GM19438 (cell line): ENCODE measurements around the gene GUCY1B1.

Experiments used
- ATAC-seq: cut with Tn5 transposase; IDR thresholded peaks from one replicate; pipeline ENCODE4 v1.9.1; 2021; ENCODE audit warnings: low read depth; ENCODE audit not compliant: unreplicated experiment

GUCY1B1 gene

GRCh38 chr4:155761047-155761446 is 2.2 kb downstream of the GUCY1B1 start:
- ATAC-seq, result no peak

- ATAC-seq, result no peak
Observed at GRCh38 chr4:155761916-155762315, 3.1 kb downstream of the GUCY1B1 start.

DNA sequence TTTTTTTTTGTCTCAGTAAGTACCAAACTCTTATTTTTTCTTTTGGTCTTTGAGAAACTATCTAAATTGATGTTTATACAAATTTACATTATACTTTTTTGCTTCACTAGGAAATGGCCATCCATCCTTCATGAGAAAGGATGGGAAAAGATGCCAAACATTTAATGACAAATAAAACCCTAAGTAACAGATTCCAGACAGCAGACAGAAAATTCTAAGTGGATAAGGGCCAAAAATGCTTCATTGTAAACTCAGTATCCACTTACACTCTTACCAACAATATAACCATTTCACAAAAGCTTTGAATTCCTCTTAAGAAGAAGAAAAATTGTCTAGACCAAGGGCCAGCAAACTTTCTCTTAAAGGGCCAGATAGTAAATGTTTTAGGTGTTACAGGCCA is 3.5 kb downstream of the GUCY1B1 start:
- ATAC-seq, result no peak

DNA sequence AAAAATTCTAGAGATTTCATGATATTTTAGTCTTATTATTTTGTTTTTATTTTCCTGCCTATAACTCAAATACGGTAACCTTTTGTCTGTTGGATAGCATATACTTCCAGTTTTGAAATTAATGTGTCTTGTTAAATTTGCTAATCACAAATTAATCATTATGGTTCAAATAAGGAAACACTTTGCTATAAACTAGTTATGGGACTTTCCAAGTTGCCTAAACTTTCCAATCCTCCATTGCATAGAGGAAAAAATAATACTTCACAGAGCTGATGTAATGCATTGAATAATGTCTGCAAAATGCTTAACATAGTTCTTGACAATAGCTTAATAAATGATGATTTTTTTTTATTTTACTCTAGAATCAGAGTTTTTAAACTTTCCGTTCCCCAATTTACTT is 4.7 kb downstream of the GUCY1B1 start:
- ATAC-seq, result no peak

DNA sequence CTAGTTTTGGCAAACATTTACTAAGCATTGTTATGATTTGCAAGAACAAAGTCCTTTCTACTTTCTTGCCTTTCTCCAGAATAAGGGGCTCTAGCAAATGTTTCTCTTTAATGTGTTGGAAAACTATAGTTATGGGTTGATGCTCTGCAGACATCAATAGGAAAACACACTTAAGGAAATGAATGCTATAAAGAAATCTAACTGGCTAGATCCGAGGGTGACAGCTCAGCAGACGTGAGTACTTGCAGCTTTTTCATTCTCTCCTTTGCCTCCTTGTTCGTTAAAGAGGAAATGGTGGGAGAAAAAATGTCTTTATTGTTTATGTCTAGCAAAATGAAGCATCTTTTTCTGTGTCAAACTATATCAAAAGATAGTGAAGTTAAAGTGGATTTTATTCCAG is 6.3 kb downstream of the GUCY1B1 start:
- ATAC-seq, result no peak

GRCh38 chr4:155766622-155767021 is 7.8 kb downstream of the GUCY1B1 start:
- ATAC-seq, result no peak

GRCh38 chr4:155768370-155768769 is 9.5 kb downstream of the GUCY1B1 start:
- ATAC-seq, result no peak

DNA sequence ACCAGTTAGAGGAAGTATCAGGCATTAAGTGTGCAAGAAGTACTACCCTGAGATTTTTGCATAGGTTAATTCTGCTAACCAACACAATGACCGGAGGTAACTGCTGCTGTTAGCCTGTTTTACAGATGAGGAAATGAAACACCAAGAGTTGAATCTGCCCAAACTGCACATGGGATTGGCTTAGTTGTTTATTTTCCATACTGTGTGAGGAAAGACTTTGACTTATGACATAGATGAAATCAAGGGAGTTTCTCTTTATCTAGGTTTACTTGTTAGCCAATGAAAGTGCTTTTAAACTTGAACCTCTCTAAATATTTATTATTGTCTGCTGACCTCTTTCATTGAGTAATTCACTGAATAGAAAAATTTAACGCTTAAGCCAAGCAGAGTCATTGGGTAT is 10.3 kb downstream of the GUCY1B1 start:
- no peak for ATAC-seq

DNA sequence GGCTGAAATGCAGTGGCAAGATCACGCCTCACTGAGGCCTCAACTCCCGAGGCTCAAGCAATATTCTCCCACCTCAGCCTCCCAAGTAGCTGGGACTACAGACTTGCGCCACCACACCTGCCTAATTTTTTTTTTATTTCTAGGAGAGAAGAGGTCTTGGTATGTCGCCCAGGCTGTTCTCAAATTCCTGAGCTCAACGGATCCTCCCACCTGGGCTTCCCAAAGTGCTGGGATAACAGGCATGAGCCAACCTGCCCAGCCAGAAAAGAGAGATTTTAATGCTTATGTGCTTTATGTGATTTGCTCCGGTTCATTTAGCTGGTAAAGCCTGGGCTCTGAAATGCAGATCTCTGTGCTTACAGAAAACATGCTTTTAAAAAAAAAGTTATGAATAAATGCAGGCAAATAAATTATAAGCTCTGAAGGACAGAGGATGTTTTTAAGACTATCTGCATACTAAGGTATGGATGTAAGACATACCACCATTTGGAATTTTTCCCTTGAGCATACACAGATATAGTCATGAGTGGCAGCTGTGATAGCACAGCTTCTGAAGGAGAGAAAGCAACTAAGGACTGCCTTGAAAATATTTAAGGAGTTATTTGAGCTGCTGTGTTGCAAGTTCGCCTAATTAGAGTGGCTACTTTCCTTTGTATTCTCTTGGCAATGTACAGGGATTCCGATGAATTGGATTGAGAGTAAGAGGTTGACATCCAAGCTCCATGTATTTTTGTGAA is 13.8 kb downstream of the GUCY1B1 start:
- ATAC-seq, result no peak

DNA sequence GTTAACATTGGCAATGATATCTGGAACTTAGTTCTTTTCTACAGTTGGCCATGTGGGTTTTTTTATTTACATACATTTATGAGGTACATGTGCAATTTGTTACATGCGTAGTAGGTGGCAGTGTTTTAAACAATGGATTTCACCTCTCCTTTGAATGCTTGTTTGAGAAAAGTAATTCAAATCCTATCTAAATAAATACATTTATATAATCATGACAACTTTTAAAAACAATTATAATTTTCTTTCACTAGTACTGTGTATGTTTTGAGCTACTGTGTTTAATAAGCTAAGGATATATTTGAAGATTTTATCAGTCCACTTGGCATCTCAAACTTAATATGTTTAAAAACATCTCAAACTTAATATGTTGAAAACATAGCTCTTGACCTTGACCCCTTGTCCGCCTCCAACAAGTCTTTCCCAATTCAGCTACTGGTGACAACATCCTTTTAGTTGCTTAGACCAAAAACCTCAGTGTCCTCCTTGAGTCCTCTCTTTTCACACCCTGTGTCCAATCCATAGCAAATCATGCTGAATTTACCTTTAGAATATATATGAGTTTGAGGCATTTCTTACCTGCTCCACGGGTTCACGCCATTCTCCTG is 14.5 kb downstream of the GUCY1B1 start:
- no peak for ATAC-seq

DNA sequence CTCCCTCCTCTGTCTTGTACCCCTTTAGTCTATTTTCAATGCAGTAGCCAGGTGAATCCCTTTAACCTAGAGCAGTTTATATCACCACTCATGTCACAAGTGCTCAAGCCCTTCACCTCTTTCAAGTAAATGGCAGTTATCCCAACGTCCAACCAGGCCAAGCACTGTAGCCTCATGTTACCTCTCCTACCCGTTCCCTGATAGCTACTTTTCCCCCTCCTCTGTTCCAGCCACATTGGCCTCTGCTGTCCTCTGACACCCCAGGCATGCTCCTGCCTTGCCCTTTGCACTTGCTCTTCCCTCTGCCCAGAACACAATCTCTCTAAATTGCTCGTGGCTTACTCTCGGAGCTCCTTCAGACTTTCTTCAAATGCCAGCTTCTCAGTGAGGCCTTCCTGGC is 15.2 kb downstream of the GUCY1B1 start:
- ATAC-seq, result no peak

DNA sequence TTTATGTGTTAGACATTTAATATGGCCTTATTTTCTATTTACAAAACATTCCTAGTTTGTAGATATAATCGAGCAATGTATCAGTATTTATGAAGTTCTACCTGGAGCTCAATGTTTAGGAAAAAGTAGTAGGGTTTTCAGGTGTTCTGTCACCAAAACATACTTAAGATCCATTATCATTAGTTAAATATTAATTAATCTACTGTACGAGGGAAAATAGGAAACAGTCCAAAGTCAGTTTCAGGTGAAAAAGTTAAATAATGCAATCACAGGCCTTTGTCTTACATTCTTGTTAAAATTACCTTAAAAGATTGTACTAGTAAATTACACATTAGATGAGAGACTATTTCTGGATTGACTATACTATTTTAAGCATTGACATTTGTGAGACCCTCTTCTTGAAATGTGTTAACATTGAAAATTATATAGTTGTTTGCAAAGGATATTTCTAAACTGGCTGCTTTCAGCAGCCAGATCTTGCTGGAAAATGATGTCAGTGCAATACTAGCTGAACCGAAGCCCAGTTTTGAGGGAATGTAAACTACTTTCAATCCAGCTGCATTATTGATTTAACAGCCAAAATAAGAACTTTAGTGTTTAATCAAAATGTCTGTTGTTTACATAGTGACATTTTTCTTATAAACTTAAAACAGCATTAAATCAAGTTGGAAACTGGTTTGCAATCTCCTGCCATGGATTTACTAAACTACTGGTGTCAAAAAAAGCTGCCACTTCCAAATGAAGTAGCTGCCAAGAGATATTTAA is 19.3 kb downstream of the GUCY1B1 start:
- no peak for ATAC-seq

GRCh38 chr4:155780775-155781174 is 22.0 kb downstream of the GUCY1B1 start:
- ATAC-seq, result no peak

DNA sequence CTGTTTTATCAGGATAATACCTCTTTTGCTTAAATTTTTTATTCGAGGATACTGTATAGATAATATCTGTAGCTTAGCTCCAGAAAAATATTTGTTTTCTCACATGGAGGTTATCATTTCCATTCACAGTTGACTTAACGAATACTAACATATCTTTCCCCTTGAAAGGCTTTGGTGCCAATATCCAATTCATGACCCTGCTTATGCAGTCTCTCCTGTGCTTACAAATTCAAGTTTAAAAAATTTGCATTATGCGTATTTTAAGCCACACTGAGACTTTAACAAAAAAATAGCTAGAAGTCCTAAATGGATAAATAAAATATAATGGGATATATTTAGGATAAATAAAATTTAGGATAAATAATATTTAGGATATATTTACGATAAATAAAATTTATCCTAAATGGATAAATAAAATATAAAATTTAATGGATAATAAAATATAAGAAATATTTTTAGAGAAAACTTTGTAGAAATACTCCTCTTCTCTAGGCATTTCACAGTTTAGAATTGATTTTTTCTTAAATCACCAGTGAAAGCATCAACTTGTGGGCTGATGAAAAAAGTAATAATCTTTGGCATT is 22.5 kb downstream of the GUCY1B1 start:
- ATAC-seq, result no peak

DNA sequence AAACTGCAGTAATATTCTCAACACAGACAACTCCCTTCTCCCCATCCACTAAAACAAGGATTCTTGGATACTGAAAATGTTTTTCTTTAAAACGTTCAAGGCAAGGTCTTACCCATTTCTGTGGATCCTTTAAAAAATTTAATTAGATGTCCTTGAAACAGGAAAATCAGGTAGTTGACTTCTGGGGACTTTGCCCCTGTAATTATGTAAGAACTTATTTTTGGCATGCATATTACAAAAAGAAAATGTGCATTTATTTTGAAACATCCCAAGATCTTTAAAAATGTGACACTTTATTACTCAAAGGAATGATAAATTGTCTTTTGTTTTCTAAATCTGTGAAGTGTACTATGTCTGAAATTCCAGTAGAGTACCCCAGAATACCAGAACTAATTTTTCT is 25.8 kb downstream of the GUCY1B1 start:
- ATAC-seq, result no peak

DNA sequence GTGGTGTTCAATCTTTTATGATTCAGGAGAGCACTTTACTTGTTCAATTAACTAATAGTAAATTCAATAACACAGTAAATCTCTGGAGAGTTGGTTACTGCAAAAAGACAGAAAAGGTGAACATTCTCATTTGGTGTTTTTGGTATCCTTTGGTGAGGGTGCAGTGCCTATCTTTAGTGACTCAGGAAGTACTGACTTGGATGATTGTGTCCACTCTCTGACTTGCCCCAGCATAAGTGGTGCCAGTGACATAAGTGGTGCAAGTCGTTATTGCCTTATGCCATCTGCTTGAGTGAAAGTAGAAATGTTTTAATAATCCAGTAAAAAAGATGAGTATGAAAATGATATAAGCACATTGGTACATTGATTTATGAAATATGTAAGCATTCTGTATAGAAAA is 27.0 kb downstream of the GUCY1B1 start:
- no peak for ATAC-seq

- ATAC-seq, result peak; percentile 94
Observed at GRCh38 chr4:155787113-155787710, 28.4 kb downstream of the GUCY1B1 start.

DNA sequence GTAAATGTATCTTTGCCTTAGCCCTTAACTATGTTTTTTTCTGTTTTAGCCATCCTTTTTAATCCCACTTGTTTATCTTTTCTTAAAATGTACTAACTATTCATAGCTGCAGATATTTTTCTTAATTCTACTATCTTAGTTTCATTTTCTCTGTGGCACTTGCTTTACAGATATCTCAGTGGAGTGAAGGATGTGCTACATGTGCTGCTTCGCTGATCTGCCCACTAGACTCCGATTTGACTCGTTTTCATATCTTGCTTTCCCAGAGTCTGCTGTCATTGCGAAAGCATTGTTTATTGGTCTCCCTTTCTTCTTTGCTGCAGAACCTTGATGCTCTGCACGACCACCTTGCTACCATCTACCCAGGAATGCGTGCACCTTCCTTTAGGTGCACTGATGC is 30.6 kb downstream of the GUCY1B1 start:
- peak; percentile 55 for ATAC-seq

DNA sequence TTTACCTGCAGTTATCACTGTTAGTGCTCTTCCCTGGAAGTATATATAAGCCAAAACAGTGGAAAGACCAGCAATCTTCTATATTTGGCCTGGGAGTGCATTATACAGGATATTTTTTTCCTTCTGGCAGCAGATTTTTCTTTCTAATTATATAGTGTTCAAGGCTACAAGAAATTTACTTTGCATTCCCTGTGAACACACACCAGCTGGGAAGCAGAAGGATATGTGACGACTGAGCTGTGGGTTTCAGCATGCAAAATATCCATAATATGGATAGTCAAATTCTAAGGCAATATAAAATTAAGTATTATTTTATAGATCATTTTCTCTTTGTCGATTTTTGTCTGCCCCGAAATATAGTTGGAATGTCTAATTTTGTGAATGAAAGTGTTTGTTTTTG is 31.2 kb downstream of the GUCY1B1 start:
- no peak for ATAC-seq

- ATAC-seq, result no peak
Observed at GRCh38 chr4:155794589-155795236, 35.9 kb downstream of the GUCY1B1 start.
